Sigmoid colon (tissue), 7 donors: ENCODE results near the gene MAPK10. TPM values are rescaled to one million over a fixed set of nuclear protein-coding genes. Genes with fewer than 3 reads are reported as not detected.

Experiments
- DNase-seq: peaks from one replicate; pipeline ENCODE4 v3.0.0-alpha.2; 2019
- H3K27ac ChIP-seq, 4 donors: fragments of 200-600 bp; sonication (generic); one replicate each; pipeline ENCODE4 v1.5.1; 2016 to 2019; ENCODE audit warnings: mild to moderate bottlenecking in 1 of 4
- H3K27me3 ChIP-seq, 3 donors: fragments of 200-600 bp; sonication (generic); one replicate each; pipeline ENCODE4 v1.5.1; 2019; ENCODE audit warnings: mild to moderate bottlenecking in 1 of 3
- H3K36me3 ChIP-seq, 4 donors: fragments of 200-600 bp; sonication (generic); one replicate each; pipeline ENCODE4 v1.5.1; 2016 to 2019
- H3K4me1 ChIP-seq, 4 donors: fragments of 200-600 bp; sonication (generic); one replicate each; pipeline ENCODE4 v1.5.1; 2017 to 2019
- H3K4me3 ChIP-seq, 4 donors: fragments of 200-600 bp; sonication (generic); one replicate each; pipeline ENCODE4 v1.5.1; 2017 to 2019; ENCODE audit warnings: mild to moderate bottlenecking in 2 of 4, moderate library complexity in 1 of 4
- H3K9me3 ChIP-seq, 4 donors: fragments of 200-600 bp in 3 of 4; sonication (generic) in 3 of 4; one replicate each; pipeline versions ENCODE4 v1.5.1 to v1.6.1; 2013 to 2019
- EP300 ChIP-seq, 4 donors: sonication (generic); formaldehyde crosslinking; IDR thresholded peaks; one replicate each; pipeline ENCODE4 v1.6.1; 2017; ENCODE audit warnings: antibody characterized with exemption in 4 of 4
- POLR2A ChIP-seq, 2 donors: fragments of 450-650 bp; IDR thresholded peaks; one replicate each; pipeline ENCODE4 v1.6.1; 2016; ENCODE audit warnings: antibody characterized with exemption in 2 of 2, mild to moderate bottlenecking in 2 of 2, moderate library complexity in 2 of 2
- POLR2AphosphoS5 ChIP-seq, 4 donors: sonication (generic); formaldehyde crosslinking; IDR thresholded peaks; one replicate each; pipeline ENCODE4 v1.6.1; 2017; ENCODE audit warnings: antibody characterized with exemption in 4 of 4
- WGBS, 2 donors: extraction: QIAGEN DNeasy Blood & Tissue Kit; methylation state at CpG; one replicate each; pipeline ENCODE4 v1.1.7; 2013; 5-methylcytosine and 5-hydroxymethylcytosine counted together
- intact Hi-C: fragments of 100-400 bp; cut with DNase I; formaldehyde crosslinking; loops from one replicate; pipeline ENCODE4 v1.15.1; 2023
- polyA plus RNA-seq, 3 donors: library from polyadenylated mRNA; stranded (reverse); fragments of 200-250 nt; gene quantifications; one replicate each; pipeline ENCODE4 v1.2.3, GENCODE V29; 2013
- total RNA-seq, 4 donors: library from RNA; depleted of rRNA; stranded (reverse); fragments of >200 nt; gene quantifications; one replicate each; pipeline ENCODE4 v1.1.0, GENCODE V29; 2016
- TF ChIP-seq, protein P1 (sequence below), 4 experiments: fragments of 450-650 bp in 3 of 4; fragments of 200-600 bp in 1 of 4; IDR thresholded peaks; one replicate each; pipeline ENCODE4 v1.5.1; 2016 to 2019; ENCODE audit warnings: antibody characterized with exemption in 4 of 4, mild to moderate bottlenecking in 3 of 4, moderate library complexity in 2 of 4
- donor health status: healthy with polysubstance abuse.
- donor health status: Bipolar disorder and iron deficiency.
- donor health status: healthy.

The MAPK10 gene
- total and polyA plus RNA-seq, 7 donors = 3.0 to 28.5 (median 24.3) TPM

DNA sequence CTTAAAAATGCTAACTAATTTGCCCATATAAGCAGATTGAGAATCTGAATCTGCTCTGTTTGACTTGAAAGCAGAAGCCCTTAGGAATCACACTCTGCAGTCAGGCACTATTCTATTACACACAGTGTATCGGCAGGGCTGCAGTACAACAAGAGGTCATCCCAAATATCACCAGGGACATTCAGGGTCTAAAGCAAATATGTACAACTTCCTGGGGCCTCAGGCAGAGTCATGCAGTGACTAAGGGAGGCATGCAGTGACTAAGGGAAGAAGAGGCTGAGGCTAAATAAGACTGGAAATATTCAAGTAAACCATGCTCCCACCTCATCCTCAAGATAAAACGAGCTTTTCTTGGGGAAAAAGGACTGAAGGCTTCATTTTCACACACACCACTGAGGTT, 20.9 kb downstream of the MAPK10 start:
- intact Hi-C loops = no loop called here
- no peak overlapping the region for H3K27ac ChIP-seq
- no peaks in the 10 kb centered on the region for H3K4me1 ChIP-seq
- 37 to 64% methylated on average over 2 of the region's 2 CpGs for WGBS, 2 donors
- no peaks in the 10 kb centered on the region for H3K27me3 ChIP-seq
- TF ChIP-seq EP300 (IDR thresholded peaks at IDR 0.05) = no peak
- TF ChIP-seq, protein P1, sequence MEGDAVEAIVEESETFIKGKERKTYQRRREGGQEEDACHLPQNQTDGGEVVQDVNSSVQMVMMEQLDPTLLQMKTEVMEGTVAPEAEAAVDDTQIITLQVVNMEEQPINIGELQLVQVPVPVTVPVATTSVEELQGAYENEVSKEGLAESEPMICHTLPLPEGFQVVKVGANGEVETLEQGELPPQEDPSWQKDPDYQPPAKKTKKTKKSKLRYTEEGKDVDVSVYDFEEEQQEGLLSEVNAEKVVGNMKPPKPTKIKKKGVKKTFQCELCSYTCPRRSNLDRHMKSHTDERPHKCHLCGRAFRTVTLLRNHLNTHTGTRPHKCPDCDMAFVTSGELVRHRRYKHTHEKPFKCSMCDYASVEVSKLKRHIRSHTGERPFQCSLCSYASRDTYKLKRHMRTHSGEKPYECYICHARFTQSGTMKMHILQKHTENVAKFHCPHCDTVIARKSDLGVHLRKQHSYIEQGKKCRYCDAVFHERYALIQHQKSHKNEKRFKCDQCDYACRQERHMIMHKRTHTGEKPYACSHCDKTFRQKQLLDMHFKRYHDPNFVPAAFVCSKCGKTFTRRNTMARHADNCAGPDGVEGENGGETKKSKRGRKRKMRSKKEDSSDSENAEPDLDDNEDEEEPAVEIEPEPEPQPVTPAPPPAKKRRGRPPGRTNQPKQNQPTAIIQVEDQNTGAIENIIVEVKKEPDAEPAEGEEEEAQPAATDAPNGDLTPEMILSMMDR (IDR thresholded peaks at IDR 0.05) = no peak
- no peaks in the 10 kb centered on the region for H3K36me3 ChIP-seq
- no peak for DNase-seq
- H3K9me3 ChIP-seq = no peaks in the 10 kb centered on the region
- no peak overlapping the region for H3K4me3 ChIP-seq

DNA sequence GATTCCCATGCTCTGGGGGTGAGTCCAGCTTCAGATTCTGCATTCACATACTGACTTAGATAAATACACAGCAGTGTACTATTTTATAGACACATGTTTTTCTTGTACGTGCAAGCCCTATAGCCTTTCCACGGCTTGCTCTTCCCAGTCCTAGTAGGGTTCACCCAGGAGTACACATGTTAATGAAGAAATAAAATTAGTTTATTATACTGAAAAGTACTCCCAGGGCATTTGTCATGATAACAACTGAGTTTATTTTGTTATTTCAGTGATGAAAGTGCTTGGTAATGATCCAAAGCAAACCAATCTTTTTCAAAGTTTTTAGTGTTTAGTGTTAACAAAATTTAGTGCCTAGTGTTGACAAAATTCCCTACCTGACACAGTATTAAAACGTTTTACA, 21.3 kb downstream of the MAPK10 start:
- 26 to 57% methylated on average over 3 of the region's 3 CpGs for WGBS, 2 donors
- Histone ChIP-seq H3K36me3 (no peaks in the 10 kb centered on the region), H3K4me1 (no peaks in the 10 kb centered on the region), H3K9me3 (no peaks in the 10 kb centered on the region), H3K4me3 (no peak overlapping the region), H3K27ac (no peak overlapping the region), H3K27me3 (no peaks in the 10 kb centered on the region)
- intact Hi-C loops = no loop called here
- TF ChIP-seq, protein P1 (IDR thresholded peaks at IDR 0.05) = no peak
- TF ChIP-seq POLR2AphosphoS5 (IDR thresholded peaks at IDR 0.05) = no peak
- TF ChIP-seq POLR2A (IDR thresholded peaks at IDR 0.05) = no peak
- no peak for TF ChIP-seq EP300 (IDR thresholded peaks at IDR 0.05)
- DNase-seq = no peak

DNA sequence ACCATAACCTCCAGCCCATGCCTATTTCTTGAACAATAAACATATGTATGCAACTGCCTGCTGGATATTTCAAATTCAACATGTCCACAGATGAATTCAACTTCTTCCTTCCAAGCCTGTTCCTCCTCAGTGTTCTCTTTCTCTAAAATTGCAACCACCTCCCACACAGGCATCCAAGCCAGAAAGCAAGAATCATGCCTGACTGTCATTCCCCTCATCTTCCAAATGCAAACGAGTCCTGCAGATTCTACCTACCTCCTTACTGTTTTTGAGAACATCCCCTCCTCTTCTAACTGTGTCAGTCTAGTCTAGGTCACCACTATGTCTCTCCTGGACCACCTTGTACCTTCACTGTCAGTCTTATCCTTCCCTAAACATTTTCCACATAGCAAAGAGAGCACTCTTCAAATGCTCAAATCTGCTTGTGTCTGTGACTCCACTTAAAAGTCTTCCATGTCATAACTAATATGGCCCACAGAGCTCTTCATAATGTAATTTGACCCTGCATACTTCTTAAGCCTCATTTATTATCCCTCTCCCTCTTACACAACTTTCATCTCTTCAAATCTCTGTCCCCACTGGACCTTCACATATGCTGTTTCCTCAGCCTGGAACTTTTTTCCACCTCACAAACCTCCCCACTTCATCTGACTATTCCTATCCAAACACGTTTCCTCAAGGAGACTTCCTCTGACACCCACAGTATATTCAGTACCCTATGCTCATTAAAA, 25.7 kb downstream of the MAPK10 start:
- Histone ChIP-seq H3K4me3 (no peak overlapping the region), H3K27me3 (no peaks in the 10 kb centered on the region), H3K27ac (no peak overlapping the region), H3K4me1 (no peaks in the 10 kb centered on the region), H3K9me3 (no peaks in the 10 kb centered on the region), H3K36me3 (no peaks in the 10 kb centered on the region)
- 49 to 64% methylated on average over 2 of the region's 2 CpGs for WGBS, 2 donors
- intact Hi-C loops = no loop called here
- TF ChIP-seq, protein P1 (IDR thresholded peaks at IDR 0.05) = no peak
- TF ChIP-seq EP300 (IDR thresholded peaks at IDR 0.05) = no peak
- TF ChIP-seq POLR2A (IDR thresholded peaks at IDR 0.05) = no peak
- TF ChIP-seq POLR2AphosphoS5 (IDR thresholded peaks at IDR 0.05) = no peak
- DNase-seq = no peak

DNA sequence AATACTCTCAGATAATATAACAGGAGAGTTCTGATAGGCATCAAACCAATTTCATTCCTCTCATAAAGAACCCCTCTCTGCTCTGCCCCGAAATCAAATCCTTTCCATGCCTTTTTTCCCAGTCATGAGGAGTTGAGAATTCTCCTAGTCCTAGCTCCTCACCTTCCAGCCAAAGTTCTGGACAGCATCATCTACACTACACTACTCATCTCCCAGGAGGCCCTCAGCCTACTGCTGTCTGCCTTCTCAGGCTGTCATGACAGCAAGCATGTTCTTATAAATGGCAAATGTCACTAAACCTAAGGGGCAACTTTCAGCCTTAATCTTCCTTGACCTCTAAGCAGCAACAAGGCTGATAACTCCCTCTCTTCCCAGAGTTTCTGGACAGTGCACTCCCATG, 26.6 kb downstream of the MAPK10 start:
- Histone ChIP-seq H3K9me3 (no peaks in the 10 kb centered on the region), H3K27me3 (no peaks in the 10 kb centered on the region), H3K27ac (no peak overlapping the region), H3K4me1 (no peaks in the 10 kb centered on the region), H3K36me3 (no peaks in the 10 kb centered on the region), H3K4me3 (no peak overlapping the region)
- WGBS, 2 donors = 0 to 86% methylated on average over 1 of the region's 1 CpG
- TF ChIP-seq, protein P1 (IDR thresholded peaks at IDR 0.05) = no peak
- TF ChIP-seq EP300 (IDR thresholded peaks at IDR 0.05) (no peak), POLR2A (IDR thresholded peaks at IDR 0.05) (no peak), POLR2AphosphoS5 (IDR thresholded peaks at IDR 0.05) (no peak)
- DNase-seq = no peak
- intact Hi-C loops = no loop called here
